Measurements from ENCODE around the gene TMEM74B. TPM values are rescaled to one million over a fixed set of nuclear protein-coding genes. Genes with fewer than 3 reads are reported as not detected.
A peak's percentile ranks its signal among the peaks of the same experiment; 100 is the strongest.

The TMEM74B gene
- total RNA-seq, 1 experiment from 2014 or later, result 1.1 TPM

DNA sequence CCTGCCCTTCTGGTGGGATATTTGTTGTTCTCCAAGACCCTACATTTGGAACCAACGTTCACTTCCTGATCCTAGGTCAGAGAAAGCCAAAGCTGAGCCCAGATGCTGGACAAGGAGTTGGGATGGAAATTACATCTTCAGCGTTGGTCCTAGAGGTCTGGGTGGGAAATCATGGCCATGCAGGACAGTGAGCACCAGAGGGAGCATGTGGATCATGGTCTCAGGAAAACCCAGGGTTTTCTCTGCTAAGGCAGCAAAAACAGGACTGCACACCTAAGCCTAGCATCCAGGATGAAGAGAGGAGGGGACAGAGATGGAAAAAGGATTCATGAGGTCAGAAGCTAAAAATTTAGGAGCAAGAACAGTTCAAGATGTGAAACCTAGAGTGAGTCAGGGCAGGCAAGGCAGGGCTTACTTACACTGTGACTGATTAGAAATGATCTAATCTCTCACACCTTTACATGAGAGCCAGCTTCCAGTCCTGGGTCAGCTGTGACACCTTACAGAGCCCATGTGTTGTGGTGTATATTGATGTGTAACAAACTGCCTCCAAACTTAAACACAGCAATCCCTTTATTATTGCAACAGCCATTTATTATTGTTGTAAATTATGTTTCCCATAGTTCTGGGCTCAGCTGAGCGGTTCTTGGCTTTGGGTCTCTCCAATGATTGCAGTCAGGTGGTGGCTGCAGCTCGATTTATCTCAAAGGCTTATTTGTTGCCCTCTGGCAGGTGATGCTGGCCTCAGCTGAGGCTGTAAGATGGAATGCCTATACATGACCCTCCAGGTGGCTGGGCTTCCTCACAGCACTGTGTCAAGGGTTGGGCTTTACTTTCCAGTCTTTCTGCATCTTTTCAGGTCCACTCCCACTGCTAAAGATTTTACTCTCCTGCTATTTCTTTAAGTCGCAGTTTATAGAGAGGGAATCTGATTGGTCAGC is 24.9 kb upstream of the TMEM74B start:
- Histone ChIP-seq H3K27ac (ENCODE audit: low read length) (no peak overlapping the region), H3K4me3 (ENCODE audit: low read depth in 2 of 2, low read length in 2 of 2) (no peak overlapping the region), H3K4me1 (ENCODE audit: control insufficient read depth, insufficient read depth, low read length) (0 out of 2 replicates have a peak, but pooled peaks cover 2% of the 10 kb centered on the region), H3K9me3 (ENCODE audit: control insufficient read depth, insufficient read depth, low read depth, low read length) (no peaks in the 10 kb centered on the region), H3K27me3 (ENCODE audit: control insufficient read depth, insufficient read depth, low read length) (peaks cover 18% of the 10 kb centered on the region), H3K36me3 (ENCODE audit: control insufficient read depth, insufficient read depth, low read length) (no peaks in the 10 kb centered on the region)
- TF ChIP-seq, protein P1, sequence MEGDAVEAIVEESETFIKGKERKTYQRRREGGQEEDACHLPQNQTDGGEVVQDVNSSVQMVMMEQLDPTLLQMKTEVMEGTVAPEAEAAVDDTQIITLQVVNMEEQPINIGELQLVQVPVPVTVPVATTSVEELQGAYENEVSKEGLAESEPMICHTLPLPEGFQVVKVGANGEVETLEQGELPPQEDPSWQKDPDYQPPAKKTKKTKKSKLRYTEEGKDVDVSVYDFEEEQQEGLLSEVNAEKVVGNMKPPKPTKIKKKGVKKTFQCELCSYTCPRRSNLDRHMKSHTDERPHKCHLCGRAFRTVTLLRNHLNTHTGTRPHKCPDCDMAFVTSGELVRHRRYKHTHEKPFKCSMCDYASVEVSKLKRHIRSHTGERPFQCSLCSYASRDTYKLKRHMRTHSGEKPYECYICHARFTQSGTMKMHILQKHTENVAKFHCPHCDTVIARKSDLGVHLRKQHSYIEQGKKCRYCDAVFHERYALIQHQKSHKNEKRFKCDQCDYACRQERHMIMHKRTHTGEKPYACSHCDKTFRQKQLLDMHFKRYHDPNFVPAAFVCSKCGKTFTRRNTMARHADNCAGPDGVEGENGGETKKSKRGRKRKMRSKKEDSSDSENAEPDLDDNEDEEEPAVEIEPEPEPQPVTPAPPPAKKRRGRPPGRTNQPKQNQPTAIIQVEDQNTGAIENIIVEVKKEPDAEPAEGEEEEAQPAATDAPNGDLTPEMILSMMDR (IDR thresholded peaks at IDR 0.05), result peak; percentile 59
- TF ChIP-seq POLR2AphosphoS5 (IDR thresholded peaks at IDR 0.05; ENCODE audit: low read depth, low read length) (no peak), SIN3A (IDR thresholded peaks at IDR 0.05; ENCODE audit: borderline replicate concordance, insufficient read depth, low read depth, low read length) (no peak), TCF7L2 (IDR thresholded peaks at IDR 0.05; ENCODE audit: low read depth, low read length) (no peak)
- TF ChIP-seq, protein P2, sequence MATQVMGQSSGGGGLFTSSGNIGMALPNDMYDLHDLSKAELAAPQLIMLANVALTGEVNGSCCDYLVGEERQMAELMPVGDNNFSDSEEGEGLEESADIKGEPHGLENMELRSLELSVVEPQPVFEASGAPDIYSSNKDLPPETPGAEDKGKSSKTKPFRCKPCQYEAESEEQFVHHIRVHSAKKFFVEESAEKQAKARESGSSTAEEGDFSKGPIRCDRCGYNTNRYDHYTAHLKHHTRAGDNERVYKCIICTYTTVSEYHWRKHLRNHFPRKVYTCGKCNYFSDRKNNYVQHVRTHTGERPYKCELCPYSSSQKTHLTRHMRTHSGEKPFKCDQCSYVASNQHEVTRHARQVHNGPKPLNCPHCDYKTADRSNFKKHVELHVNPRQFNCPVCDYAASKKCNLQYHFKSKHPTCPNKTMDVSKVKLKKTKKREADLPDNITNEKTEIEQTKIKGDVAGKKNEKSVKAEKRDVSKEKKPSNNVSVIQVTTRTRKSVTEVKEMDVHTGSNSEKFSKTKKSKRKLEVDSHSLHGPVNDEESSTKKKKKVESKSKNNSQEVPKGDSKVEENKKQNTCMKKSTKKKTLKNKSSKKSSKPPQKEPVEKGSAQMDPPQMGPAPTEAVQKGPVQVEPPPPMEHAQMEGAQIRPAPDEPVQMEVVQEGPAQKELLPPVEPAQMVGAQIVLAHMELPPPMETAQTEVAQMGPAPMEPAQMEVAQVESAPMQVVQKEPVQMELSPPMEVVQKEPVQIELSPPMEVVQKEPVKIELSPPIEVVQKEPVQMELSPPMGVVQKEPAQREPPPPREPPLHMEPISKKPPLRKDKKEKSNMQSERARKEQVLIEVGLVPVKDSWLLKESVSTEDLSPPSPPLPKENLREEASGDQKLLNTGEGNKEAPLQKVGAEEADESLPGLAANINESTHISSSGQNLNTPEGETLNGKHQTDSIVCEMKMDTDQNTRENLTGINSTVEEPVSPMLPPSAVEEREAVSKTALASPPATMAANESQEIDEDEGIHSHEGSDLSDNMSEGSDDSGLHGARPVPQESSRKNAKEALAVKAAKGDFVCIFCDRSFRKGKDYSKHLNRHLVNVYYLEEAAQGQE (IDR thresholded peaks at IDR 0.05; ENCODE audit: insufficient read depth in 1 of 2, low read depth in 2 of 2, low read length in 1 of 2), result no peak
- DNase-seq (ENCODE audit: low read depth, low spot score) (no peak), ATAC-seq (peak; percentile 50; the same call in 1 of the 2 replicates)
- ChIA-PET POLR2A (no interaction called here), CTCF (interaction anchor here (1.2 kb wide), 2 partner anchors 79 to 567 kb away, joined by 3 read pairs; no protein-coding TSS in a partner anchor)
- intact Hi-C loops (cut with micrococcal nuclease; ENCODE audit: unreplicated experiment) (loop anchor here (10.0 kb wide), 2 partner anchors 265 to 395 kb away; no protein-coding TSS in a partner anchor), in situ Hi-C loops (cut with HindIII; ENCODE audit: low pct_unique_long_range_greater_than_20kb, low sequenced_read_pairs) (no loop called here)
- BruUV-seq (replicated peaks), result no TSS peak

DNA sequence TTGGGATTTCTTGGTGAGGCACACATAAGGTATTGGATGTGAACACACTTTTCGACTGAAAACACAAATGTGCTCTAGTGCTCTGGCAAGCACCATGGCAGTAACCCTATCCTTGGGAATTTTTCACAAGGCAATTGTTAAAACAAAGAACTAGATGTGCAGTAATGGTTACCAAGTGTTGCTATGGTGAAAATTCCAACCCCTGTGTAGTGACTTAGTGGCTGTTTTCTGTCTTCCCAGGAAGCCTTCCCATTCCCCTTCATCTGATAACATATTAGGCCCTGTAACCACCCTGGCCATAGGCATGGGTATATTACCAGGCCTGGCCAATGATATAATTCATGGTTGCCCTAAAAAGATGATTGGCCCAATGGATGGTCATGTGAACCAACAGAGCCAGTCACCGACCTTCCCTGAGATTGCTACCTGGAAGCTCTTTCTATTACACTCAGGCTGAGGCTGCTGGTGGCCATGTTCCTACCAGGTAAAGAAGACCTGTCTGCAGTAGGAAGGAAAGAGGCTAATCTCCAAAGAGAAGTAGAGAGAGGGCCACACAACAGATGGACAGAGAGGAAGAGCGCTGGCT is 22.6 kb upstream of the TMEM74B start:
- no peak for ATAC-seq
- TF ChIP-seq, protein P2 (IDR thresholded peaks at IDR 0.05; ENCODE audit: insufficient read depth in 1 of 2, low read depth in 2 of 2, low read length in 1 of 2), result no peak
- TF ChIP-seq TCF7L2 (IDR thresholded peaks at IDR 0.05; ENCODE audit: low read depth, low read length), result no peak
- TF ChIP-seq POLR2AphosphoS5 (IDR thresholded peaks at IDR 0.05; ENCODE audit: low read depth, low read length), result no peak
- TF ChIP-seq SIN3A (IDR thresholded peaks at IDR 0.05; ENCODE audit: borderline replicate concordance, insufficient read depth, low read depth, low read length), result no peak
- TF ChIP-seq, protein P1 (IDR thresholded peaks at IDR 0.05), result no peak
- no peak for DNase-seq (ENCODE audit: low read depth, low spot score)
- H3K36me3 ChIP-seq (ENCODE audit: control insufficient read depth, insufficient read depth, low read length), result no peaks in the 10 kb centered on the region
- ChIA-PET POLR2A (no interaction called here), CTCF (no interaction called here)
- H3K4me3 ChIP-seq (ENCODE audit: low read depth in 2 of 2, low read length in 2 of 2), result no peak overlapping the region
- no peaks in the 10 kb centered on the region for H3K4me1 ChIP-seq (ENCODE audit: control insufficient read depth, insufficient read depth, low read length)
- intact Hi-C loops (cut with micrococcal nuclease; ENCODE audit: unreplicated experiment), result no loop called here
- peaks cover 9% of the 10 kb centered on the region; the same call in 1 of the 2 replicates for H3K27me3 ChIP-seq (ENCODE audit: control insufficient read depth, insufficient read depth, low read length)
- H3K27ac ChIP-seq (ENCODE audit: low read length), result no peak overlapping the region
- in situ Hi-C loops (cut with HindIII; ENCODE audit: low pct_unique_long_range_greater_than_20kb, low sequenced_read_pairs), result no loop called here
- H3K9me3 ChIP-seq (ENCODE audit: control insufficient read depth, insufficient read depth, low read depth, low read length), result no peaks in the 10 kb centered on the region
- no TSS peak for BruUV-seq (replicated peaks)
